Endothelial cell of umbilical vein (primary cell): ENCODE results near the gene EDC4. TPM values are rescaled to one million over a fixed set of nuclear protein-coding genes. Genes with fewer than 3 reads are reported as not detected.

Source experiments
- BruUV-seq: library from RNA; stranded (reverse); fragments of 400-500 nt; replicated peaks from 2 replicates; lab custom pipeline; 2021; lab: Mats Ljungman, UMichigan
- CTCF ChIA-PET: fragments of 300-600, 350-600 bp; sonication (Branson Sonifier 250); formaldehyde crosslinking; loops from one replicate; lab custom pipeline; 2021; ENCODE audit warnings: antibody characterized with exemption, inconsistent platforms; lab: Charles Lee
- POLR2A ChIA-PET: fragments of 300-600, 350-600 bp; sonication (Branson Sonifier 250); formaldehyde crosslinking; loops from one replicate; lab custom pipeline; 2021; ENCODE audit warnings: antibody characterized with exemption, inconsistent platforms; lab: Charles Lee
- DNase-seq: peaks from one replicate; pipeline ENCODE4 v3.0.0-alpha.2; 2011; ENCODE audit warnings: low read depth, low spot score
- FAIRE-seq: peaks from 2 replicates; lab custom pipeline; 2011; peaks lifted over from hg19 to GRCh38; lab: Jason Lieb, UNC
- H2AFZ ChIP-seq: 2 replicates; pipeline ENCODE4 v1.6.0; 2012; ENCODE audit warnings: low read depth, low read length, control low read depth, inconsistent platforms
- H3K27ac ChIP-seq: 2 replicates; pipeline ENCODE4 v1.5.1; 2011; ENCODE audit warnings: low read depth, mild to moderate bottlenecking, control low read depth, low read length, moderate library complexity; ENCODE audit not compliant: insufficient read depth
- H3K27me3 ChIP-seq, 2 experiments: 2 replicates each; pipeline versions ENCODE4 v1.6.0 to v1.6.1; 2011; ENCODE audit warnings: low read length in 2 of 2, mixed read lengths in 1 of 2; ENCODE audit not compliant: control insufficient read depth in 2 of 2, insufficient read depth in 2 of 2
- H3K36me3 ChIP-seq, 2 experiments: 2 replicates in 1 of 2; 3 replicates in 1 of 2; pipeline ENCODE4 v1.5.1; 2011; ENCODE audit warnings: low read length in 2 of 2, mild to moderate bottlenecking in 1 of 2, moderate library complexity in 1 of 2; ENCODE audit not compliant: control insufficient read depth in 2 of 2, insufficient read depth in 2 of 2; ENCODE audit errors: extremely low read depth in 1 of 2
- H3K4me1 ChIP-seq: 3 replicates; pipeline ENCODE4 v1.5.1; 2011; ENCODE audit warnings: mild to moderate bottlenecking, low read length; ENCODE audit not compliant: control insufficient read depth, insufficient read depth; ENCODE audit errors: extremely low read depth
- H3K4me2 ChIP-seq: 2 replicates; pipeline ENCODE4 v1.6.1; 2011; ENCODE audit warnings: low read length, control low read depth, mixed read lengths; ENCODE audit not compliant: insufficient read depth
- H3K4me3 ChIP-seq, 3 experiments: fragments of 200-600 bp in 1 of 3; sonication (generic), shearing (Covaris generic) in 1 of 3; replicated peaks in 1 of 3; 2 replicates each; pipeline ENCODE4 v1.5.1; 2011 to 2016; ENCODE audit warnings: control low read depth in 3 of 3, low read length in 3 of 3, mild to moderate bottlenecking in 2 of 3, inconsistent platforms in 1 of 3, low read depth in 1 of 3, moderate library complexity in 1 of 3; ENCODE audit not compliant: insufficient read depth in 1 of 3
- H3K79me2 ChIP-seq: 2 replicates; pipeline ENCODE4 v1.6.0; 2012; ENCODE audit warnings: low read length, inconsistent platforms; ENCODE audit not compliant: control insufficient read depth, insufficient read depth
- H3K9ac ChIP-seq: replicated peaks from 2 replicates; pipeline ENCODE3; 2011; ENCODE audit warnings: low read length, control low read depth; ENCODE audit not compliant: insufficient read depth; ENCODE audit errors: extremely low read depth
- H3K9me1 ChIP-seq: replicated peaks from 3 replicates; pipeline ENCODE4 v1.6.0; 2011; ENCODE audit warnings: mild to moderate bottlenecking, low read length; ENCODE audit not compliant: control insufficient read depth, insufficient read depth; ENCODE audit errors: extremely low read depth
- H3K9me3 ChIP-seq: replicated peaks from 2 replicates; pipeline ENCODE4 v1.5.1; 2012; ENCODE audit warnings: low read length, inconsistent platforms; ENCODE audit not compliant: control insufficient read depth, insufficient read depth
- H4K20me1 ChIP-seq: replicated peaks from 2 replicates; pipeline ENCODE3; 2011; ENCODE audit warnings: mild to moderate bottlenecking, low read length; ENCODE audit not compliant: control insufficient read depth, insufficient read depth; ENCODE audit errors: extremely low read depth
- CTCF ChIP-seq, 2 donors: IDR thresholded peaks; 1 replicate in 1 of 2; 2 replicates in 1 of 2; pipeline ENCODE4 v1.5.1; 2011; ENCODE audit warnings: low read length in 2 of 2, mild to moderate bottlenecking in 2 of 2, moderate library complexity in 2 of 2, control low read depth in 1 of 2, inconsistent platforms in 1 of 2, low read depth in 1 of 2; ENCODE audit not compliant: insufficient read depth in 1 of 2; ENCODE audit errors: extremely low read depth in 1 of 2
- EZH2 ChIP-seq: IDR thresholded peaks from 2 replicates; pipeline ENCODE4 v1.6.1; 2012; ENCODE audit warnings: borderline replicate concordance, low read depth, mild to moderate bottlenecking, moderate library complexity, low read length, inconsistent platforms; ENCODE audit not compliant: severe bottlenecking
- FOS ChIP-seq: IDR thresholded peaks from 2 replicates; pipeline ENCODE4 v1.6.1; 2011; ENCODE audit warnings: mild to moderate bottlenecking, low read length, moderate library complexity, borderline replicate concordance; ENCODE audit not compliant: insufficient read depth
- GATA2 ChIP-seq: IDR thresholded peaks from 2 replicates; pipeline ENCODE4 v1.7.0; 2011; ENCODE audit warnings: low read depth, mild to moderate bottlenecking, moderate library complexity, mixed read lengths, low read length; ENCODE audit not compliant: insufficient read length, insufficient read depth
- MAX ChIP-seq: IDR thresholded peaks from 2 replicates; pipeline ENCODE4 v1.6.1; 2011; ENCODE audit not compliant: insufficient read depth, insufficient read length
- MYC ChIP-seq: IDR thresholded peaks from one replicate; pipeline ENCODE4 v1.6.1; 2011; ENCODE audit warnings: mild to moderate bottlenecking, low read depth, low read length
- POLR2AphosphoS5 ChIP-seq: IDR thresholded peaks from 2 replicates; pipeline ENCODE4 v1.6.1; 2012; ENCODE audit warnings: low read depth, mild to moderate bottlenecking, control low read depth, low read length, moderate library complexity; ENCODE audit not compliant: insufficient read depth
- dilution Hi-C: fragments of 300-500 bp; cut with MboI; formaldehyde crosslinking; loops from one replicate; pipeline ENCODE4 v1.15.0; 2019; ENCODE audit warnings: low sequenced_read_pairs; ENCODE audit not compliant: extremely low pct_ligation_motif_present
- intact Hi-C: fragments of 100-400 bp; cut with micrococcal nuclease; formaldehyde crosslinking; loops from one replicate; pipeline ENCODE4 v1.10.0; 2022
- polyA plus RNA-seq, 4 experiments: library from polyadenylated mRNA; depleted of rRNA in 3 of 4; stranded (reverse) in 3 of 4; unstranded in 1 of 4; fragments of >200 nt; gene quantifications; 2 replicates each; pipeline versions ENCODE4 v1.2.1 to v1.2.3, GENCODE V29; 2011 to 2012; ENCODE audit warnings: missing spikeins in 1 of 4
- total RNA-seq: library from RNA; stranded (reverse); gene quantifications from 2 replicates; pipeline ENCODE4 v1.2.3, GENCODE V29; 2021

The EDC4 gene
- total and polyA plus RNA-seq, 2 donors (not counting 3 experiments of a cell fraction or from before 2014, with no cell fraction given) = 57.5 to 81.2 TPM

DNA sequence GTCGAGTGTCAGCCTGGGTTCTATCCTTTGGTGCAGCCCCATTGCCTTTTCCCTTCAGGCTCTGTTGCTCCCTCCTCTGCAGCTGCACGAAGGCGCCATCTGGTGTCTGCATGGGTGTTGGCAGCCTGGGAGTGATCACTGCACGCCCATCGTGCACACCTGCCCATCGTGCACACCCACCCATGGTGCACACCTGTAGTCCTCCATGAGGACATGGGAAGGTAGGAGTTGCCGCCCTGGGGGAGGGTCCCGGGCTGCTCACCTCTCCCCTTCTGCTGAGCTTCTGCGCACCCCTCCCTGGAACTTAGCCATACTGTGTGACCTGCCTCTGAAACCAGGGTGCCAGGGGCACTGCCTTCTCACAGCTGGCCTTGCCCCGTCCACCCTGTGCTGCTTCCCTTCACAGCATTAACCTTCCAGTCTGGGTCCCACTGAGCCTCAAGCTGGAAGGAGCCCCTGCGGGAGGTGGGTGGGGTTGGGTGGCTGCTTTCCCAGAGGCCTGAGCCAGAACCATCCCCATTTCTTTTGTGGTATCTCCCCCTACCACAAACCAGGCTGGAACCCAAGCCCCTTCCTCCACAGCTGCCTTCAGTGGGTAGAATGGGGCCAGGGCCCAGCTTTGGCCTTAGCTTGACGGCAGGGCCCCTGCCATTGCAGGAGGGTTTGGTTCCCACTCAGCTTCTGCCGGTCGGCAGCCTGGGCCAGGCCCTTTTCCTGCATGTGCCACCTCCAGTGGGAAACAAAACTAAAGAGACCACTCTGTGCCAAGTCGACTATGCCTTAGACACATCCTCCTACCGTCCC, 55.9 kb downstream of the EDC4 start:
- no peak overlapping the region for H3K27ac ChIP-seq
- no peaks in the 10 kb centered on the region for H4K20me1 ChIP-seq
- H3K27me3 ChIP-seq = no peaks in the 10 kb centered on the region
- no peak overlapping the region for H2AFZ ChIP-seq
- DNase-seq = peak; percentile 50
- dilution Hi-C loops = no loop called here
- ChIA-PET CTCF (interaction anchor here (0.8 to 6.1 kb wide), 10 partner anchors 14 to 408 kb away, joined by 3 to 106 read pairs (median 5); partner anchors contain the start of genes EDC4 and NRN1L), POLR2A (no interaction called here)
- no peaks in the 10 kb centered on the region for H3K9me3 ChIP-seq
- H3K4me1 ChIP-seq = peaks cover 10% of the 10 kb centered on the region
- H3K9ac ChIP-seq = no peak overlapping the region
- TF ChIP-seq CTCF (IDR thresholded peaks at IDR 0.05; ENCODE audit: extremely low read depth in 1 of 2, insufficient read depth in 1 of 2, low read depth in 1 of 2, low read length in 2 of 2) = peak; percentile 87 to 93
- no peak for TF ChIP-seq MAX
- H3K9me1 ChIP-seq = no peaks in the 10 kb centered on the region
- peak; percentile 92 for FAIRE-seq
- intact Hi-C loops = loop anchor here (1.0 to 10.0 kb wide), 6 partner anchors 45 to 404 kb away; partner anchors contain the start of gene RIPOR1
- no peak overlapping the region for H3K4me3 ChIP-seq
- no TSS peak for BruUV-seq
- no peak overlapping the region for H3K4me2 ChIP-seq
- peaks cover 0 to 12% of the 10 kb centered on the region in 2 experiments for H3K36me3 ChIP-seq
- no peaks in the 10 kb centered on the region for H3K79me2 ChIP-seq

DNA sequence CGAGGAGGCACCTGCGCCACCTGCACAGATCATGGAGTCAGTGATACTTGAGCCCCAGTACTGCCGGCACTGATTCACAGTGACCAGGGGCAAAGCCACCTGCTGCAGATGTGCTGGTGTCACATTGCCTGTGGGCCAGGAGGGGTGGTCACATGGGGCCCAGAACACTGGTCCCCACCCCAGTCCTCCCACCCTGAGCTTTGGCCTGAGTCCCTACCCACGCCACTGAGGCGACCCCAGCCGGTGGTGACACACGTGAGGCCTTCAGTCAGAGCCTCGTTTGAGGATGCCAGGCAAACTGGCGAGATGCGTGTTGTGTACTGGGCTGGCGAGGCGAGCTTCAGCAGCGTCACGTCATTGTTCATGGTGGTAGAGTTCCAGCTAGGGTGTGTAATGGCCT, 57.3 kb downstream of the EDC4 start:
- DNase-seq (no peak), FAIRE-seq (no peak)
- H3K27ac ChIP-seq = no peak overlapping the region
- H3K9me1 ChIP-seq = no peaks in the 10 kb centered on the region
- ChIA-PET POLR2A (no interaction called here), CTCF (interaction anchor here (0.6 to 6.1 kb wide), 5 partner anchors 27 to 257 kb away, joined by 3 to 29 read pairs (median 10); no protein-coding TSS in a partner anchor)
- no peaks in the 10 kb centered on the region for H4K20me1 ChIP-seq
- no TSS peak for BruUV-seq
- no peak for TF ChIP-seq POLR2AphosphoS5
- TF ChIP-seq EZH2 = no peak
- no peak for TF ChIP-seq FOS
- no peak for TF ChIP-seq MYC
- TF ChIP-seq GATA2 = no peak
- no peak overlapping the region for H3K9ac ChIP-seq
- intact Hi-C loops = no loop called here
- dilution Hi-C loops = no loop called here
- no peaks in the 10 kb centered on the region for H3K79me2 ChIP-seq
- H3K27me3 ChIP-seq = no peaks in the 10 kb centered on the region
- H3K36me3 ChIP-seq = peaks cover 0 to 13% of the 10 kb centered on the region in 2 experiments
- no peak overlapping the region for H2AFZ ChIP-seq
- no peak overlapping the region for H3K4me2 ChIP-seq
- H3K4me1 ChIP-seq = peaks cover 14% of the 10 kb centered on the region
- H3K4me3 ChIP-seq = no peak overlapping the region
- no peaks in the 10 kb centered on the region for H3K9me3 ChIP-seq
